A549 (cell line): ENCODE data around the gene MVP.

Source experiments
- CTCF ChIP-seq: fragments of >200 bp; sonication (Bioruptor Twin); formaldehyde crosslinking; IDR thresholded peaks from 3 replicates; pipeline ENCODE4 v1.5.1; 2016
- ELK1 ChIP-seq: fragments of 150-350 bp; IDR thresholded peaks from 2 replicates; pipeline ENCODE4 v1.6.1; 2014; ENCODE audit warnings: low read depth, mild to moderate bottlenecking, low read length
- EP300 ChIP-seq, 2 experiments: fragments of >200 bp; sonication (Bioruptor Twin); formaldehyde crosslinking; IDR thresholded peaks; 2 replicates in 1 of 2; 3 replicates in 1 of 2; pipeline ENCODE4 v1.6.1; 2016 to 2017
- ESRRA ChIP-seq: fragments of 150-350 bp; IDR thresholded peaks from 2 replicates; pipeline ENCODE4 v1.6.1; 2014; ENCODE audit warnings: mild to moderate bottlenecking, low read length, borderline replicate concordance
- HMGXB4 ChIP-seq: fragments of 250-450 bp; sonication (Bioruptor Pico); IDR thresholded peaks from 2 replicates; pipeline ENCODE4 v1.5.0; 2021; ENCODE audit warnings: mild to moderate bottlenecking, moderate library complexity, borderline replicate concordance
- HOXA7 ChIP-seq: fragments of 250-450 bp; sonication (Bioruptor Pico); IDR thresholded peaks from 2 replicates; pipeline ENCODE4 v1.5.0; 2020; ENCODE audit warnings: mild to moderate bottlenecking, moderate library complexity
- MAFK ChIP-seq: fragments of 450-650 bp; IDR thresholded peaks from 2 replicates; pipeline ENCODE4 v1.6.1; 2014; ENCODE audit not compliant: partially characterized antibody
- POLR2A ChIP-seq: IDR thresholded peaks from 2 replicates; pipeline ENCODE4 v1.6.1; 2012; ENCODE audit warnings: mild to moderate bottlenecking, low read length
- RAD21 ChIP-seq, 2 experiments: fragments of >200 bp in 1 of 2; sonication (Bioruptor Twin) in 1 of 2; formaldehyde crosslinking in 1 of 2; IDR thresholded peaks in 1 of 2; conservative IDR thresholded peaks in 1 of 2; 2 replicates in 1 of 2; 3 replicates in 1 of 2; pipeline ENCODE4 v1.6.1; 2012 to 2018; ENCODE audit warnings: inconsistent platforms in 1 of 2
- RFX5 ChIP-seq: fragments of 450-650 bp; IDR thresholded peaks from 2 replicates; pipeline ENCODE4 v1.7.1; 2014; ENCODE audit warnings: antibody characterized with exemption, mild to moderate bottlenecking, moderate library complexity

- TF ChIP-seq ELK1 (no peak), CTCF (no peak), RAD21 (conservative IDR thresholded peaks at IDR 0.05 in 1 of 2, IDR thresholded peaks at IDR 0.05 in 1 of 2) (no peak), RFX5 (no peak), POLR2A (no peak), MAFK (no peak), EP300 (IDR thresholded peaks at IDR 0.05) (no peak), ESRRA (no peak), HOXA7 (no peak), HMGXB4 (CRISPR knock-in tag) (no peak)
Measured at GRCh38 chr16:29777576-29778350, 42.5 kb upstream of the MVP start, which contains the start of gene ZG16.
